ENCODE data around the gene RAET1E. TPM values are rescaled to one million over a fixed set of nuclear protein-coding genes. Genes with fewer than 3 reads are reported as not detected.
"Not testable (repeated sequence)": the region's sequence is repeated elsewhere in the genome, so short reads cannot be mapped to it uniquely, and the experiment has no call there.

The RAET1E gene
- total RNA-seq, 1 donor from 2014 or later = not detected

DNA sequence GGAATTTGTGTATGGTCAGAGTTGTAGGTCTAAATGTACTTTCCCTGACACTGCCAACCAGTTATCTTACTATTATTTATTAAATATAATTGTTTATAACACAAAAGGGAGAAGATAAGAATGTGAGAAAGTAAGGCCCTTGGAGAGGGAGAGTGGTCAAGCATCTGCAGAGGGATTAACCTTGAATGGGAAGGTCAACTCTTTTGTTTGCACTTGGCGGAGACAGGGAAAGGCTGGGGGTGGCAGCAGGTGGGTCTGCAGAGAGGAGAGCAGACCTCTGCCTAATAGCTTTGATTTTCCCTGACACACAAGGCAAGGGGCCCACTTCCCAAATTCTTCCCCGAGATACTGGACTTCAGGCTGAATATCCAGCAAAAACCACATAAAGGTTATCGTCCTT is 38.0 kb downstream of the RAET1E start:
- Mint-ChIP-seq H3K36me3 (ENCODE audit: low read depth) (no peaks in the 10 kb centered on the region), H3K4me1 (ENCODE audit: low read depth) (peaks cover 5% of the 10 kb centered on the region), H3K27ac (no peak overlapping the region), H3K27me3 (ENCODE audit: low read depth) (peaks cover 31% of the 10 kb centered on the region), H3K4me3 (ENCODE audit: low read depth) (no peak overlapping the region), H3K9me3 (no peaks in the 10 kb centered on the region)
- intact Hi-C loops (cut with micrococcal nuclease) = loop anchor here (5.0 to 10.0 kb wide), 2 partner anchors 147 to 295 kb away; partner anchors contain the start of gene GINM1
- DNase-seq (ENCODE audit: low spot score) = no peak

DNA sequence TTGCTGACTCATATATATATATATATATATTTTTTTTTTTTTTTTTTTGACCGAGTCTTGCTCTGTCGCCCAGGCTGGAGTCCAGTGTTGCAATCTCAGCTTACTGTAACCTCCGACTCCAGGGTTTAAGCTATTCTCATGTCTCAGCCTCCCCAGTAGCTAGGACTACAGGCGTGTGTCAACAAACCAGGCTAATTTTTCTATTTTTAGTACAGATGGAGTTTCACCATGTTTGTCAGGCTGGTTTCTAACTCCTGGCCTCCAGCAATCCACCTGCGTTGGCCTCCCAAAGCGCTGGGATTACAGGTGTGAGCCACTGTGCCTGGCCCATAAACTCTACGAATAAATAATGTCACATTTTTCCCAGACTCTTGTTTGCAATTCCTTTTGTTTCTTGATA is 38.5 kb downstream of the RAET1E start:
- DNase-seq (ENCODE audit: low spot score) = no peak
- intact Hi-C loops (cut with micrococcal nuclease) = no loop called here
- H3K27ac Mint-ChIP-seq = no peak overlapping the region
- peaks cover 33% of the 10 kb centered on the region for H3K27me3 Mint-ChIP-seq (ENCODE audit: low read depth)
- H3K4me3 Mint-ChIP-seq (ENCODE audit: low read depth) = no peak overlapping the region
- no peaks in the 10 kb centered on the region for H3K36me3 Mint-ChIP-seq (ENCODE audit: low read depth)
- H3K4me1 Mint-ChIP-seq (ENCODE audit: low read depth) = peaks cover 5% of the 10 kb centered on the region
- H3K9me3 Mint-ChIP-seq = no peaks in the 10 kb centered on the region

DNA sequence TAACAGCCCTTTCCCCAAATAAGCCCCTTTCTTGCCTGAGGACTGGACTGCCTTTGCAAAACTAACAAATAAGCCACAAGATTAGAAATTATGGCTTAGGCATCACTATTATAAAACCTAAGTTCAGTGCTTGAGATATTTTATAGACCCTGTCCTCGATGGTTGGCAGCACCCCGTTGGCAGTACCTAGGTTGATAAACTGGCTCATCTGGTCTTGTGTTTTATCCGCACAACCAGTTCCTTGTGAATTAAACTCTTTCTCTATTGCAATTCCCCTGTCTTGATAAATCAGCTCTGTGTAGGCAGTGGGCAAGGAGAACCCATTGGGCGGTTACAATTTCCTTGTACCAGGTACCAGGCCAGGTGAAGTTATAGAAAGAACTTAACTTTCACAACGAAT is 40.4 kb downstream of the RAET1E start:
- Mint-ChIP-seq H3K27ac (no peak overlapping the region), H3K36me3 (ENCODE audit: low read depth) (no peaks in the 10 kb centered on the region), H3K4me1 (ENCODE audit: low read depth) (peaks cover 4% of the 10 kb centered on the region), H3K27me3 (ENCODE audit: low read depth) (peaks cover 29% of the 10 kb centered on the region), H3K9me3 (no peaks in the 10 kb centered on the region), H3K4me3 (ENCODE audit: low read depth) (no peak overlapping the region)
- no peak for DNase-seq (ENCODE audit: low spot score)
- intact Hi-C loops (cut with micrococcal nuclease) = no loop called here

DNA sequence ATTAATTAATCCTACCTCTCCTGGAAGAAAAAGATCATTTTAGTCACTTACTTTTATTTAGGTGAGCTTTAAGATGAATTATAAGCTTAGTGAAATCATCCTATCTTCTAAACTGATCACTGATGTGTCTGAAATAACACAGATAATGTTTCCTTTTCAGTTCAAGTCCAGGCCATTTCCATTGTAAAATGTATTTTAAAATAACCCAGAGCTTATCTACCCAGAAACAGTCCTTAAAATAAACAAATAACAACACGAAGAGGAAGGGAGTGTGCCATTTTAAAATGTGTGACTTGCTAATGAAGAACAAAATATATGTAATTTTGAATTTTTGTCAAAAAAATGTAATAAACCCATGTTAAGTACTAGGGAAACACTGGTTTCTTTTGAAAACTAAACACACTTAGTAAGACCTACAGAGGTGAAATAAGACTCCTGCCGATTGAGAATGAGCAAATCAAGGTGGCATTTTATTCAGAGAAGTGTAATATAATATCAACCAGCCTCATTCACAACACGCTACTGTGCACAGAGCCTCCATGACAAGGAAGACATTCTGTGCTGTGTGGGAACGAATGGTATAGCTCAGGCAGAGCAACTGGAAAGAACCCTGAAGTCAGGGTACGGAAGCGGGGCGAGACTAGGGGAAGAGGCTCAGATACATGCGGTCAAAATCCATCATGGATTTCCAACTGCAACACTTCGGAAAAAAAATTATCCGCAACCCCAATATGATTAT is 41.5 kb downstream of the RAET1E start:
- H3K4me1 Mint-ChIP-seq (ENCODE audit: low read depth) = peaks cover 13% of the 10 kb centered on the region
- no peak overlapping the region for H3K27ac Mint-ChIP-seq
- H3K27me3 Mint-ChIP-seq (ENCODE audit: low read depth) = peaks cover 24% of the 10 kb centered on the region

DNA sequence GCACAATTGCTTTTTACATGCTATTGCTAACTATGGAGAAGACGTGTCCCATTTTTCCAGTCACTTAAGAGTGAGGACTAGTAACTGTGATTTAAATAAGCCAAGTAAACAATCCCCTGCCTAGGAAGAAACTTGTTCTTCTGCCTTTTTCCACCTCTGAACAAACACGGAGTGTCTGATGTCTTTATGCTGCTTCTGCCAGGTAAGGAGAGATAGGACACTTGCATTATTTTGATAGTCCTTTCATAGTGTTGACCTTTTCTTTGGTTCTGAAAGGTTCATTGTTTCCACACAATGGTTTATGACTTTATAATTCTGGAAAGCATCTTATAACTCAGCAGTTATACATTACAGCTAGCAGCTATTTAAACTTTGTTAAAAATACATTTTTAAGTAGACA is 42.2 kb downstream of the RAET1E start:
- no peak for DNase-seq (ENCODE audit: low spot score)
- Mint-ChIP-seq H3K4me1 (ENCODE audit: low read depth) (peaks cover 11% of the 10 kb centered on the region), H3K9me3 (no peaks in the 10 kb centered on the region), H3K27me3 (ENCODE audit: low read depth) (peaks cover 23% of the 10 kb centered on the region), H3K36me3 (ENCODE audit: low read depth) (no peaks in the 10 kb centered on the region), H3K4me3 (ENCODE audit: low read depth) (no peak overlapping the region), H3K27ac (no peak overlapping the region)
- intact Hi-C loops (cut with micrococcal nuclease) = no loop called here

More for the DNA sequence above, 41.5 kb downstream of the RAET1E start:
- no peak overlapping the region for H3K4me3 Mint-ChIP-seq (ENCODE audit: low read depth)
- H3K9me3 Mint-ChIP-seq = no peaks in the 10 kb centered on the region
- DNase-seq (ENCODE audit: low spot score) = no peak
- intact Hi-C loops (cut with micrococcal nuclease) = no loop called here
- H3K36me3 Mint-ChIP-seq (ENCODE audit: low read depth) = no peaks in the 10 kb centered on the region

DNA sequence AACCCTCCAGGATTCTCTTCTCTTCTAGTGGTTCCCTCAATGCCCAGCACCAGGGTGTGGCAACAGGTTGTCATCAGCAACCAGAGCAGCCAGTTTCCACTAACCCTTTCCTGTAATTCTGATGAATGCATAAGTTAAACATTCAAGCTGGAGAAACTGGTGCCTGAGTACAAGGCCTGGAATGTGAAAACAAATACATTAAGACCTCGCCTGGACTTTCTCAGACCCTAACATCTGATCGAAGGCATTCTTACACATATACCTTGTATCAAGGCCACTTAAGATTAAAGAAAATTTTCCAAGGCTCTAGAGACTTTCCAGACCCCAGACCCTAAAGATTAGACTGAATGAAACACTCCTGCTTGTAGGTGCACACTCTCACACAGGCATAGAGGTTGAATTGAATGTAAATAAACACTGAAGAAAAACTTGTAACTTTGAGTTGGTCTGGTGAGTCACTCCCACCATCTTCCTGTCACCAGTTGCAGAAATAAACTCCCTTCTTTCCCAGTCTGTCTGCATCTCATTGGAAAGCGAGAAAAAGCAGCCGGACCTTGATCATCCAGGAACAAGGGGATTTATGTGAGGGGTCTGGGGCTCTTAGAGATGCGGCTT is 42.8 kb downstream of the RAET1E start:
- no peaks in the 10 kb centered on the region for H3K9me3 Mint-ChIP-seq
- H3K4me1 Mint-ChIP-seq (ENCODE audit: low read depth) = peaks cover 11% of the 10 kb centered on the region
- no peak for DNase-seq (ENCODE audit: low spot score)

DNA sequence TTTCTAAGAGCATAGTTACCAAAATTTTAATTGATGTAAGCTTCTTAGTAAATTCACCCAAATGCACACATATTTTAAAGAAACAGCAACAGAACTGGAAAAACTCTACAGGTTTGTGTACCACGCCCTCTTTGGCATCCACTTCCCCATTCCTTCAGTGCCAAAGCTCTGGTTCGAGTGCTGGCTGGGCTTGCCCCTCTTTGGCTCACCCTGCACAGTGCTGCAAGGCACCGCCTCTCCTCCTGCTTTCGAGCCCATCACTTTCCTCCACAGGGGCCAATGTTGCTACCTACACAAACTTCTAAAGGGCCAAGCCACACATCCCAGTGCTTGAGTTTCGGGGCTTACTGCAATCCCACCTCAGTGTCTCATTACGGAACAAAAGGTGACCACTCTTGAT is 43.4 kb downstream of the RAET1E start:
- Mint-ChIP-seq H3K9me3 (no peaks in the 10 kb centered on the region), H3K36me3 (ENCODE audit: low read depth) (no peaks in the 10 kb centered on the region), H3K4me1 (ENCODE audit: low read depth) (peaks cover 11% of the 10 kb centered on the region), H3K4me3 (ENCODE audit: low read depth) (no peak overlapping the region), H3K27me3 (ENCODE audit: low read depth) (peaks cover 23% of the 10 kb centered on the region), H3K27ac (no peak overlapping the region)
- DNase-seq (ENCODE audit: low spot score) = no peak
- intact Hi-C loops (cut with micrococcal nuclease) = no loop called here

More for the DNA sequence above, 42.8 kb downstream of the RAET1E start:
- no peaks in the 10 kb centered on the region for H3K36me3 Mint-ChIP-seq (ENCODE audit: low read depth)
- no peak overlapping the region for H3K4me3 Mint-ChIP-seq (ENCODE audit: low read depth)
- peaks cover 19% of the 10 kb centered on the region for H3K27me3 Mint-ChIP-seq (ENCODE audit: low read depth)
- intact Hi-C loops (cut with micrococcal nuclease) = no loop called here
- no peak overlapping the region for H3K27ac Mint-ChIP-seq

DNA sequence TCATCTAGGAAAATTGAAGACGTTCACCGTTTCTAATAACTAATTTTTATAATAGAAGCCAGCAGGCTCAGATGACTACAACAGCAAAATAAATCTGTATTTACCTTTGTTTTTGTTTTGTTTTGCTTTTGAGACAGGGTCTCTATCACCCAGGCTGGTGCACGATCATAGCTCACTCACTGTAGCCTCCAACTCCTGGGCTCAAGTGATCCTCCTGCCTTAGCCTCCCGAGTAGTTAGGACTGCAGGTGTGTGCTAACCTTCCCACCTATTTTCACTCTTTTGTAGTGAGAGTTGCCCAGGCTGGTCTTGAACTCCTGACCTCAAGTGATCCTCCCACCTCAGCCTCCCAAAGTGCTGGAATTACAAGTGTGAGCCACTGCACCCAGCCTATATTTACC is 43.9 kb downstream of the RAET1E start:
- H3K4me3 Mint-ChIP-seq (ENCODE audit: low read depth); DNase-seq (ENCODE audit: low spot score); H3K36me3 Mint-ChIP-seq (ENCODE audit: low read depth); intact Hi-C loops (cut with micrococcal nuclease); H3K27ac Mint-ChIP-seq; H3K9me3 Mint-ChIP-seq: not testable (repeated sequence)
- H3K4me1 Mint-ChIP-seq (ENCODE audit: low read depth) = peaks cover 11% of the 10 kb centered on the region
- H3K27me3 Mint-ChIP-seq (ENCODE audit: low read depth) = peaks cover 24% of the 10 kb centered on the region

DNA sequence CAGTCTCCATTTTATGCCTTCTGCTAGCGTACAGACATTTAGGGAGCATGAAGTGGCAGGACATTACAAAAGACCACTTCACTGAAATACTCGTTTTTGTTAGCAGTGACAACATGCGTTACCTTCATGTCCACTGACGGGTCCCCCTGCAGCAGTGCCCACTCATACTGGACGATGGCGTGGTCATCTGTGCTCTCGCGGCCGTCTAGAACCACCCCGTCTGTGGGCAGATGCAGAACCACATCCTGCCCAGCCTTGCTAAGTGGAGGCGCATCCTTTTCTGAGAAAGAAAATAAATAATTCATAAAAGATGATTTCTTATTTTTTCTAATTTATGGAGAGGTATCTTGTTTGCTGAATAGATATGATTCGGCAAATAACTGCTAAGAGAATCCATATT is 45.0 kb downstream of the RAET1E start:
- no peak for DNase-seq (ENCODE audit: low spot score)

DNA sequence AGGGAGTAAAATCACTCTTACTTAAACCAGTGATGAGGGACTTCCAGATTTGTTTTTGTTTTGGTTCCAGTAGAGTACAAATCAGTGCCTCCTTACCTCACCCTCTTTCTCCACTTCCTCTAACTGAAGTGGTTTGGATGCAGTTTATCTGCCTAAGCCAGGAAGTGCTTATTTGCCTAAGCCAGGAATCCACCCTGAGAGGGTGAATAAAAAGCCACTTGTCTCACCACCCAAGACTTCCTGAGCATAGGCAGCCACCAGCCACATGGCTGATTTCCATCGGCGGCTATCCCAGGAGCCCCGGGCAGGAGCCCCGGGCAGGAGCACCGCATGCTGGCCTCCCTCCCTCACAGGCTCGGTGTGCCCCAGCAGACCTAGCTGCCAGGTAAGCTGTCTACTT is 45.7 kb downstream of the RAET1E start:
- no peaks in the 10 kb centered on the region for H3K36me3 Mint-ChIP-seq (ENCODE audit: low read depth)
- H3K4me3 Mint-ChIP-seq (ENCODE audit: low read depth) = no peak overlapping the region
- H3K27me3 Mint-ChIP-seq (ENCODE audit: low read depth) = peaks cover 23% of the 10 kb centered on the region
- intact Hi-C loops (cut with micrococcal nuclease) = no loop called here
- peaks cover 11% of the 10 kb centered on the region for H3K4me1 Mint-ChIP-seq (ENCODE audit: low read depth)
- no peak for DNase-seq (ENCODE audit: low spot score)
- H3K27ac Mint-ChIP-seq = no peak overlapping the region
- no peaks in the 10 kb centered on the region for H3K9me3 Mint-ChIP-seq

More for the DNA sequence above, 45.0 kb downstream of the RAET1E start:
- Mint-ChIP-seq H3K27me3 (ENCODE audit: low read depth) (peaks cover 23% of the 10 kb centered on the region), H3K36me3 (ENCODE audit: low read depth) (no peaks in the 10 kb centered on the region), H3K4me1 (ENCODE audit: low read depth) (peaks cover 11% of the 10 kb centered on the region), H3K27ac (no peak overlapping the region), H3K9me3 (no peaks in the 10 kb centered on the region), H3K4me3 (ENCODE audit: low read depth) (no peak overlapping the region)
- intact Hi-C loops (cut with micrococcal nuclease) = no loop called here

DNA sequence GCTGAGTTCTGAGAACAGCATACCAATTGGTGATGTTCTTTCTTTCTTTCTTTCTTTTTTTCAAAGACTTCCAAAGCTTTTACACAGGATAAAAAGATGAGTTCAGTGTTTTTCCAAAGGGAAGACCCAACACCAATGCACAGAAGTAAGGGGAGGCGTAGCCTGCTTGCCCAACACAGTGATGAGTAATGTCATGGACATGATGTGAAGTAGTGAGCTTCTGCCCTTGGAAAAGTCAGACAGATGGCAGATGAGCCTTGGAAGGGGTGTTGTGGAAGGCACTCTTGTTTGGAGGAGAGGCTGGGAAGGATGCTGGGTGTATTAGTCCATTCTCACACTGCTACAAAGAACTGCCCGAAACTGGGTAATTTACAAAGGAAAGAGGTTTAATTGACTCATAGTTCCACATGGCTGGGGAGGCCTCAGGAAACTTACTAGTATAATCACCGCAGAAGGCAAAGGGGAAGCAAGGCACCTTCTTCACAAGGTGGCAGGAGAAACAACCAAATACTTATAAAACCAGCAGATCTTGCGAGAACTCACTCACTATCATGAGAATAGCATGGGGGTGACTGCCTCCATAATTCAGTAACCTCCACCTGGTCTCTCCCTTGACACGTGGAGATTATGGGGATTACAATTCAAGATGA is 46.3 kb downstream of the RAET1E start:
- Mint-ChIP-seq H3K4me3 (ENCODE audit: low read depth) (no peak overlapping the region), H3K9me3 (no peaks in the 10 kb centered on the region), H3K4me1 (ENCODE audit: low read depth) (peaks cover 11% of the 10 kb centered on the region), H3K36me3 (ENCODE audit: low read depth) (no peaks in the 10 kb centered on the region), H3K27ac (no peak overlapping the region), H3K27me3 (ENCODE audit: low read depth) (peaks cover 22% of the 10 kb centered on the region)
- intact Hi-C loops (cut with micrococcal nuclease) = no loop called here
- no peak for DNase-seq (ENCODE audit: low spot score)

DNA sequence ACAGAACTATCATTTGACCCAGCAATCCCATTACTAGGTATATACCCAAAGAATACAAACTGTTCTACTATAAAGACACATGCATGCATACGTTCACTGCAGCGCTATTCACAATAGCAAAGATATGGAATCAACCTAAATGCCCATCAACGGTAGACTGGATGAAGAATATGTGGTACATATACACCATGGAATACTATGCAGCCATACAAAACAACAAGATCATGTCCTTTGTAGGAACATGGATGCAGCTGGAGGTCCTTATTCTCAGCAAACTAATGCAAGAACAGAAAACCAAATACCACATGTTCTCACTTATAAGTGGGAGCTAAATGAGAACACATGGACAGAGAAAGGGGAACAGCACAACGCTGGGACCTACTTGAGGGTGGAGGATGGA is 49.6 kb downstream of the RAET1E start:
- Mint-ChIP-seq H3K4me1 (ENCODE audit: low read depth) (peaks cover 15% of the 10 kb centered on the region), H3K27me3 (ENCODE audit: low read depth) (peaks cover 28% of the 10 kb centered on the region)
- DNase-seq (ENCODE audit: low spot score); intact Hi-C loops (cut with micrococcal nuclease); H3K27ac Mint-ChIP-seq; H3K4me3 Mint-ChIP-seq (ENCODE audit: low read depth); H3K36me3 Mint-ChIP-seq (ENCODE audit: low read depth); H3K9me3 Mint-ChIP-seq: not testable (repeated sequence)
